H9 (cell line): Measurements from ENCODE around the gene GTF3A. TPM values are rescaled to one million over a fixed set of nuclear protein-coding genes. Genes with fewer than 3 reads are reported as not detected.

Source experiments
- DNase-seq: peaks from one replicate; pipeline ENCODE4 v3.0.0-alpha.2; 2017
- H2AFZ ChIP-seq: one replicate; pipeline ENCODE4 v1.6.1; 2013; ENCODE audit warnings: mild to moderate bottlenecking, low read length, control low read depth, moderate library complexity
- H2AK5ac ChIP-seq: 2 replicates; pipeline ENCODE4 v1.6.1; 2013; ENCODE audit warnings: low read length, control low read depth, mixed read lengths; ENCODE audit not compliant: insufficient read length
- H2BK120ac ChIP-seq: one replicate; pipeline ENCODE4 v1.6.1; 2013; ENCODE audit warnings: low read depth, mild to moderate bottlenecking, low read length, control low read depth, inconsistent platforms; ENCODE audit not compliant: poor library complexity, severe bottlenecking
- H2BK12ac ChIP-seq: 2 replicates; pipeline ENCODE4 v1.6.1; 2013; ENCODE audit warnings: low read length, control low read depth, mixed read lengths, low read depth; ENCODE audit not compliant: insufficient read length
- H2BK15ac ChIP-seq: 2 replicates; pipeline ENCODE4 v1.6.1; 2013; ENCODE audit warnings: low read depth, low read length, control low read depth
- H2BK20ac ChIP-seq: one replicate; pipeline ENCODE4 v1.6.1; 2013; ENCODE audit warnings: low read depth, mild to moderate bottlenecking, low read length, control low read depth, inconsistent platforms; ENCODE audit not compliant: poor library complexity, severe bottlenecking
- H2BK5ac ChIP-seq: 2 replicates; pipeline ENCODE4 v1.6.1; 2013; ENCODE audit warnings: low read length, control low read depth, mixed read lengths; ENCODE audit not compliant: insufficient read length
- H3K14ac ChIP-seq: 2 replicates; pipeline ENCODE4 v1.6.1; 2013; ENCODE audit warnings: low read length, control low read depth; ENCODE audit not compliant: insufficient read depth
- H3K18ac ChIP-seq: 2 replicates; pipeline ENCODE4 v1.6.1; 2013; ENCODE audit warnings: low read depth, mild to moderate bottlenecking, mixed read lengths, low read length, control low read depth; ENCODE audit not compliant: insufficient read length
- H3K23ac ChIP-seq: 2 replicates; pipeline ENCODE4 v1.6.1; 2013; ENCODE audit warnings: low read length, control low read depth, mixed read lengths, low read depth; ENCODE audit not compliant: insufficient read length
- H3K23me2 ChIP-seq: 2 replicates; pipeline ENCODE4 v1.6.1; 2013; ENCODE audit warnings: low read depth, mild to moderate bottlenecking, mixed read lengths, low read length, control low read depth; ENCODE audit not compliant: insufficient read length, poor library complexity, severe bottlenecking
- H3K27ac ChIP-seq: 2 replicates; pipeline ENCODE4 v1.5.1; 2013; ENCODE audit warnings: low read length, control low read depth, mixed read lengths, low read depth; ENCODE audit not compliant: insufficient read length
- H3K27me3 ChIP-seq: 2 replicates; pipeline ENCODE4 v1.6.1; 2013; ENCODE audit warnings: low read length, control low read depth, inconsistent platforms; ENCODE audit not compliant: insufficient read depth
- H3K4ac ChIP-seq: 2 replicates; pipeline ENCODE4 v1.6.1; 2013; ENCODE audit warnings: low read depth, mild to moderate bottlenecking, control low read depth, inconsistent platforms, low read length, moderate library complexity
- H3K4me1 ChIP-seq: 2 replicates; pipeline ENCODE4 v1.6.1; 2013; ENCODE audit warnings: low read length, control low read depth, inconsistent platforms; ENCODE audit not compliant: insufficient read depth
- H3K4me2 ChIP-seq: 2 replicates; pipeline ENCODE4 v1.6.1; 2013; ENCODE audit warnings: low read length, control low read depth, mixed read lengths; ENCODE audit not compliant: insufficient read length, insufficient read depth
- H3K56ac ChIP-seq: 2 replicates; pipeline ENCODE4 v1.6.1; 2013; ENCODE audit warnings: low read depth, mild to moderate bottlenecking, mixed read lengths, low read length, control low read depth; ENCODE audit not compliant: insufficient read length
- H3K79me1 ChIP-seq: 2 replicates; pipeline ENCODE4 v1.6.1; 2013; ENCODE audit warnings: low read depth, mild to moderate bottlenecking, moderate library complexity, low read length, control low read depth, inconsistent platforms; ENCODE audit not compliant: insufficient read depth, poor library complexity, severe bottlenecking
- H3K79me2 ChIP-seq: 2 replicates; pipeline ENCODE4 v1.6.1; 2013; ENCODE audit warnings: low read length, control low read depth, inconsistent platforms; ENCODE audit not compliant: insufficient read depth
- H3K9ac ChIP-seq: 2 replicates; pipeline ENCODE4 v1.6.1; 2013; ENCODE audit warnings: low read length, control low read depth, mixed read lengths; ENCODE audit not compliant: insufficient read length; ENCODE audit errors: extremely low read depth
- H3K9me3 ChIP-seq: one replicate; pipeline ENCODE4 v1.6.1; 2013; ENCODE audit warnings: low read depth, low read length, inconsistent platforms; ENCODE audit not compliant: control insufficient read depth
- H3T11ph ChIP-seq: one replicate; pipeline ENCODE4 v1.6.1; 2013; ENCODE audit warnings: mild to moderate bottlenecking, low read length, control low read depth, inconsistent platforms
- H4K20me1 ChIP-seq: one replicate; pipeline ENCODE4 v1.6.1; 2013; ENCODE audit not compliant: control insufficient read depth, insufficient read length, insufficient read depth
- H4K5ac ChIP-seq: 2 replicates; pipeline ENCODE4 v1.6.1; 2013; ENCODE audit warnings: low read depth, mild to moderate bottlenecking, mixed read lengths, low read length, control low read depth; ENCODE audit not compliant: insufficient read length
- H4K8ac ChIP-seq: replicated peaks from 2 replicates; pipeline ENCODE4 v1.6.1; 2013; ENCODE audit warnings: low read length, control low read depth, mixed read lengths, low read depth; ENCODE audit not compliant: insufficient read length
- H4K91ac ChIP-seq: 2 replicates; pipeline ENCODE4 v1.6.1; 2013; ENCODE audit warnings: low read depth, mild to moderate bottlenecking, moderate library complexity, mixed read lengths, low read length, control low read depth; ENCODE audit not compliant: insufficient read length
- H3K27ac Mint-ChIP-seq, 3 experiments: 2 replicates in 2 of 3; 3 replicates in 1 of 3; pipeline ENCODE4 v1.8.0; 2020 to 2021; ENCODE audit warnings: mixed read lengths in 3 of 3, mild to moderate bottlenecking in 1 of 3, moderate library complexity in 1 of 3
- H3K27me3 Mint-ChIP-seq: 2 replicates; pipeline ENCODE4 v1.8.0; 2021; ENCODE audit warnings: low read depth, mild to moderate bottlenecking, moderate library complexity, mixed read lengths
- H3K36me3 Mint-ChIP-seq, 3 experiments: 2 replicates in 2 of 3; 3 replicates in 1 of 3; pipeline ENCODE4 v1.8.0; 2020 to 2021; ENCODE audit warnings: low read depth in 3 of 3, mixed read lengths in 3 of 3; ENCODE audit not compliant: insufficient read depth in 1 of 3
- H3K4me1 Mint-ChIP-seq, 2 experiments: 2 replicates each; pipeline ENCODE4 v1.8.0; 2020; ENCODE audit warnings: mixed read lengths in 2 of 2
- H3K4me3 Mint-ChIP-seq, 2 experiments: 2 replicates in 1 of 2; 3 replicates in 1 of 2; pipeline ENCODE4 v1.8.0; 2020 to 2021; ENCODE audit warnings: mild to moderate bottlenecking in 2 of 2, mixed read lengths in 2 of 2, moderate library complexity in 1 of 2
- H3K9me3 Mint-ChIP-seq, 2 experiments: 2 replicates in 1 of 2; 3 replicates in 1 of 2; pipeline ENCODE4 v1.8.0; 2020; ENCODE audit warnings: mild to moderate bottlenecking in 2 of 2, mixed read lengths in 2 of 2, moderate library complexity in 1 of 2
- WGBS: extraction: QIAGEN DNeasy Blood & Tissue Kit; methylation state at CpG from one replicate; pipeline ENCODE4 v1.1.7; 2013; ENCODE audit warnings: missing lambda C conversion rate, low lambda C conversion rate, mixed read lengths; ENCODE audit not compliant: insufficient read length; ENCODE audit errors: extremely low coverage; 5-methylcytosine and 5-hydroxymethylcytosine counted together
- total RNA-seq: library from RNA; stranded (reverse); gene quantifications from 2 replicates; pipeline ENCODE4 v1.2.1, GENCODE V29; 2021
- TF ChIP-seq, protein P1 (sequence below): fragments of 200-600 bp; sonication (generic); conservative IDR thresholded peaks from 3 replicates; pipeline ENCODE4 v1.8.0; 2021; ENCODE audit warnings: antibody characterized with exemption, mild to moderate bottlenecking

GTF3A gene
- total RNA-seq, 1 experiment from 2014 or later: 70.0 TPM

DNA sequence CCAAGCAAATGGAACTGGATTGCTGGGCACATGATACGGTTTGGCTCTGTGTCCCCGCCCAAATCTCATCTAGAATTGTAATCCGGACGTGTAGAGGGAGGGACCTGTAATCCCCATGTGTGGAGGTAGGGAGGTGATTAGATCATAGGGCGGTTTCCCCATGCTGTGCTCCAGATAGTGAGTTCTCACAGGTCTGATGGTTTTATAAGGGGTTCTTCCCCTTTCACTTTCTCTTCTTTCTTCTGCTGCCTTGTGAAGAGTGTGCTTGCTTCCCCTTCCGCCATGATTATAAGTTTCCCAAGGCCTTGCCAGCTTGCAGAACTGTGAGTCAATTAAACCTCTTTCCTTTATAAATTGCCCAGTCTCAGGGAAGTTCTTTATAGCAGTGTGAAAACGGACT, 58.6 kb downstream of the GTF3A start:
- H3K36me3 Mint-ChIP-seq: no peaks in the 10 kb centered on the region
- Histone ChIP-seq H3K23me2 (no peaks in the 10 kb centered on the region), H3K4ac (no peak overlapping the region), H4K5ac (no peak overlapping the region), H3K23ac (no peak overlapping the region), H2BK12ac (no peak overlapping the region), H4K91ac (no peak overlapping the region), H3K9me3 (no peaks in the 10 kb centered on the region), H3K9ac (no peak overlapping the region), H2AFZ (no peak overlapping the region), H2BK120ac (no peak overlapping the region), H3K79me2 (no peaks in the 10 kb centered on the region), H3K27ac (no peak overlapping the region), H3K27me3 (no peaks in the 10 kb centered on the region), H3K79me1 (no peaks in the 10 kb centered on the region), H4K8ac (no peak overlapping the region), H2BK5ac (no peak overlapping the region), H2AK5ac (no peak overlapping the region), H3K56ac (no peak overlapping the region), H2BK15ac (no peak overlapping the region), H3K4me2 (no peak overlapping the region), H2BK20ac (no peak overlapping the region), H3K18ac (no peak overlapping the region), H3K14ac (no peak overlapping the region), H3K4me1 (no peaks in the 10 kb centered on the region), H4K20me1 (no peaks in the 10 kb centered on the region), H3T11ph (no peak overlapping the region)
- peaks cover 15% of the 10 kb centered on the region for H3K27me3 Mint-ChIP-seq
- no peak for DNase-seq
- peaks cover 4% of the 10 kb centered on the region in 2 experiments for H3K4me1 Mint-ChIP-seq
- H3K4me3 Mint-ChIP-seq: no peak overlapping the region
- WGBS: no CpG with 5 or more reads among the region's 7 CpGs
- TF ChIP-seq, protein P1, sequence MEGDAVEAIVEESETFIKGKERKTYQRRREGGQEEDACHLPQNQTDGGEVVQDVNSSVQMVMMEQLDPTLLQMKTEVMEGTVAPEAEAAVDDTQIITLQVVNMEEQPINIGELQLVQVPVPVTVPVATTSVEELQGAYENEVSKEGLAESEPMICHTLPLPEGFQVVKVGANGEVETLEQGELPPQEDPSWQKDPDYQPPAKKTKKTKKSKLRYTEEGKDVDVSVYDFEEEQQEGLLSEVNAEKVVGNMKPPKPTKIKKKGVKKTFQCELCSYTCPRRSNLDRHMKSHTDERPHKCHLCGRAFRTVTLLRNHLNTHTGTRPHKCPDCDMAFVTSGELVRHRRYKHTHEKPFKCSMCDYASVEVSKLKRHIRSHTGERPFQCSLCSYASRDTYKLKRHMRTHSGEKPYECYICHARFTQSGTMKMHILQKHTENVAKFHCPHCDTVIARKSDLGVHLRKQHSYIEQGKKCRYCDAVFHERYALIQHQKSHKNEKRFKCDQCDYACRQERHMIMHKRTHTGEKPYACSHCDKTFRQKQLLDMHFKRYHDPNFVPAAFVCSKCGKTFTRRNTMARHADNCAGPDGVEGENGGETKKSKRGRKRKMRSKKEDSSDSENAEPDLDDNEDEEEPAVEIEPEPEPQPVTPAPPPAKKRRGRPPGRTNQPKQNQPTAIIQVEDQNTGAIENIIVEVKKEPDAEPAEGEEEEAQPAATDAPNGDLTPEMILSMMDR: no peak
- no peak overlapping the region for H3K27ac Mint-ChIP-seq
- no peaks in the 10 kb centered on the region; a peak in 1 of 5 replicates for H3K9me3 Mint-ChIP-seq
